Measurements from ENCODE around the gene AURKB.
A peak's percentile ranks its signal among the peaks of the same experiment; 100 is the strongest.
"Not testable (repeated sequence)": the region's sequence is repeated elsewhere in the genome, so short reads cannot be mapped to it uniquely, and the experiment has no call there.

AURKB gene

DNA sequence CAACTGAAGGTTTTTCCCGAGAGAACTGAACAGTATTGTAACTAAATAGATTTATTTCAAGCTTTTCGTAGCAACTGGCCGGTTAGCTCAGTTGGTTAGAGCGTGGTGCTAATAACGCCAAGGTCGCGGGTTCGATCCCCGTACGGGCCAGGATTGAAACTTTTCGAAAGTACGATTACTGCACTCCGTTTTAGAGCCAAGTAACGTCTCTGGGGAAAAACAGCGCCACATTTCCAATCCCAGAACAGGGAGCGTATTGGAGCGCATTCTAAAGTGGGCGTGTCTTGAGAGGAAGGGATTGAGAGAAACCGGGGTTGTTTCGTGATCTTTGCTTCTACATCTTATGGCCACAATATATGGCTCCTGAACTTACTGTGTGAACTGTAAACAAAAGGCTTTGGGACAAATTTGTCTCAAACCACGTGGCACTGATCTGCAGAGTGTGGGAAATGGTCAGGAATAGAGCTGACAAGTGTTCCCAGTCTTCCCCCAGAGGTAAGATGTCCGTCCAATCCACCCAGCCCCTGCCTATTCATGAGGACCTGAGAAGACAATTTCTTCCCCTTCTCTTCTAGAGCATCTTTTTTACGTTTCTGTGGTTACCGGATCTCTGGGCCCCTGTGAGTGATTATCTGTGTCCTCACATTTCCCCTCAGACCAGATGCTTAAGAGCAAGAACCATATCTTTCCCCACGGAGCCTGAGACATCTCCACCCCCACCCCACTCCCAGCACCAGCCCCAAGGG, 22.7 kb downstream of the AURKB start:
- peak; percentile 93 for DNase-seq (ENCODE audit: low spot score)

- peak; percentile 94 for DNase-seq (ENCODE audit: low spot score)
Observed at GRCh38 chr17:8186787-8187516, 23.4 kb downstream of the AURKB start.

DNA sequence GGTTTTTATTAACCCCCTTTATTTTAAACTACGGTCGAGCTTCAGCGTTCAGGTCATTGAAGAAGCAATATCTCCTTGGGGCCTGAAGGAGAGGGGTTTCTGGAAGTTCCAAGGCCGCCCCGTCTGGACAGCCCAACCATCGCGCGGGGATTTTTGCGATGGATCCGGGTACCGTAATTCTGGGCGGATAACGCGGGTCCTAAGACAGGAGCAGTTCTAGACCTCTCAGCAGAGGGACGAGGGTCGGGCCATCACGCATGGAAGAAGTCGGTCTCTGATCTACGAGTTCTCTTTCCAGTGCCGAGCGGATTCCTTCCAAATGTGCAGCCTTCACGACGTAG, 24.0 kb downstream of the AURKB start:
- no peak for DNase-seq (ENCODE audit: low spot score)

GRCh38 chr17:8185582-8186445, 24.6 kb downstream of the AURKB start:
- peak; percentile 85 for DNase-seq (ENCODE audit: low spot score)

- DNase-seq (ENCODE audit: low spot score): no peak
Observed at GRCh38 chr17:8176998-8177731, 33.2 kb downstream of the AURKB start.

DNA sequence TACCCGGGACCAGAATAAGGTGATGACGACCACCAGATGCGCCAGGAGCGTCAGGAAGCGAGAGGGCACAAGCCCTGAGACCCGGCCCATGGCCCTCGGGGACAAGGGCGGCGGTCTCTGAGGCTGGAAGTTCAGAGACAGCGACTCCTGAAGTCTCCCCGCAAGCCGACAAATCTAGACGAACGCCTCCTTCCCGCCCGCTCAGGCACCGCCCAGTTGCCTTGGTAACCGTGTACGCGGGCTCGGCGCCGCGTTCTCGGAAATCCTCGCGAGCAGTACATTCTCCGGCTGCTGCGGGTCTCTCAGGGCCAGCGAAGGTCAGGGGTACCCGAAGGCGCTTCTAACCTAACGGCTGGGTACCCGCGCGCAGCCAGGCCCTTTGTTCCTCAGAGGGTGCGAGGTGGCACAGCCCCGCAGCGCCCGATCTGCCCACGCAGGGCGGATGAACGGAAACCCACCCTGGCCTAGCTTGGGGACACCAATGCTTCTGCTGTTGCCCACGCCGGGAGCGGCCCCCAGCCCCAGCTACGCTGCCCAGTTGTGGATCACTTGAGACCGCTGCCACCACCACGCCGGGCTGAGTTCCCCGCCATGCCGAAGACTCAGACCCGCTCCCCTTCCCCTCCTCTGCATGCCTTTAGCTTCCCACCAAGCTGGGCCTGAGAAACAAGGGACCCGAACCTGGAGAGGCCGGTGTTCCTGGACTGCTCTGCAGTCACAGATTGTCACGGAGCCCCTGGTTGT, 34.0 kb downstream of the AURKB start, which contains the start of gene TMEM107:
Gene TMEM107, minus strand, starts transcription at position 184 of the 744 bp plus-strand sequence. Its CDS starts 94 bp downstream, at position 90.
- peak; percentile 66 for DNase-seq (ENCODE audit: low spot score)

DNA sequence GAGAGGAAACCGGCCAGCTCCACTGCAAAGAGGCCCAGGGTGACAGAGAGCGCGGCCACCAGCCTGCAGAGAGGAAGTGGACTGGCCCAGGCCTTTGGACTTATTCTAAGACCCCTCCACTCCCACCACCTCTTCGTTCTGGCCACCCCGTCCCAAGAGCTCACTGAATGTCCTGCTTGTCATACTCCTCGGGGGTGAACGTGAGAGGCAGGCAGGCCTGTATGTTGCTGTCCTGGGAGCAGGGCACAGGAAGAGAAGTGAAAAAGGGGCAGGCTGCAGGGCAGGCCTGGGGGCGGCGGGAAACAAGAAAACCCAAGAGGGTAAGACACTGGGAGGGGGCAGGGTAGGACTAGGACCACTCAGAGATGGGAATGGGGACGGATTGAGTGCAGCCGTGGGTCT, 34.6 kb downstream of the AURKB start:
- no peak for DNase-seq (ENCODE audit: low spot score)

DNA sequence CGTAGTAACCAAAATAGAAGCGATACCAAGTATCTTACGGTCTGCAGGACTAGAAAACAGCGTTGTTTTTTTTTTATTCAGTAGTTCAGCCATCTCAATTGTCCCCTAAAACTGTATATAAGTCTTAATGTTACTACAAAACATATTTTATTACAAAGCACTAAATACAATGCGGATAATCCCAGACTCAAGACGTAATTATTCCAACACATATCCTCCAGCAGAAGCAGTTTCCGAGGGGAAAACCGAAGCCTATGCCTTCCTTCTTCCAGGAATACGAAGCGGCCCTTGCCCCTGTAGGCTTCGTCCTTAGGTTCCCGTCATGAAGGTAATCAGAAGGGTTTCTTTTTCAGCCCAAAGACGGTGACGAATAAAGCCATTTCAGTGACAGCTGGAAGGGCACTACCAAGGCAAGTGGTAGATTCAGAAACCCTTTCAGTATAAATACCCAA, 36.5 kb downstream of the AURKB start:
- DNase-seq (ENCODE audit: low spot score): no peak

DNA sequence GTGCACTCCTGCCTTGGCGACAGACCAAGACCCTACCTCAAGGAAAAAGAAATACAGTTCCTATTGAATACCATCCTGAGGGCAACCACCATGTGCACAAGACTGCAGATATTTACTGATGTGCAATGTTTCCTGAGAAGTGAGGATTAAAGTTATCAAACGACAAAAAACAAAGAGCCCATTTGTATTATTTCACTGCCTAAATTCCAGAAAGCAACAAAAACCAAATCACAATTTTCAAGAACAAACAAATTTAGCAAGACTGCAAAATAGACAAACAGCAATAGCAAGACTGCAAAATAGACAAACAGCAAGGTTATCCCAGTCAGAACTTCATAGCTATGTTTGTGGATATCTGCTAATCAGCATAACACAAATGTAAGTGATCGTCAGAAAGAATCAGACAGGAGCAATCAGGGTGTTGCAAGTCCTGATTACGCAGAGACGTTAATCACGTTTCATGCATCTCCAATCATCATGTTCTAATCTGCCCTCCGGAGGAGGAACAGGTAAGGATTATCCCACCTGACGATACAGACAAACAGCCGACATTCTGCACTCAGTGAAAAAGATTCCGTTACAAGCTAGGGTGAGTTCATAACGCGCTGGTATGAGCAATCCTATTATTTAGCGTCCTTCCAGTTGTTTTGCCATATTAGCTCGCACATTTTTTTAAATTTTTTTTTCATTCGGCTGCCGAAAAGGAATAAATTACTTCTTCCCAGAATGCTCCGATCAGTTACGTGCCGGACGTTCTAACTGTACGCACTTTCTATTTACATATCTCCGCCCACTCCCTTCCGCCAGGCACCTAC, 37.1 kb downstream of the AURKB start:
- DNase-seq (ENCODE audit: low spot score): peak; percentile 95

GRCh38 chr17:8170186-8170585, 40.2 kb downstream of the AURKB start:
- DNase-seq (ENCODE audit: low spot score): not testable (repeated sequence)

- DNase-seq (ENCODE audit: low spot score): no peak
Observed at GRCh38 chr17:8167526-8167925, 42.8 kb downstream of the AURKB start.

DNA sequence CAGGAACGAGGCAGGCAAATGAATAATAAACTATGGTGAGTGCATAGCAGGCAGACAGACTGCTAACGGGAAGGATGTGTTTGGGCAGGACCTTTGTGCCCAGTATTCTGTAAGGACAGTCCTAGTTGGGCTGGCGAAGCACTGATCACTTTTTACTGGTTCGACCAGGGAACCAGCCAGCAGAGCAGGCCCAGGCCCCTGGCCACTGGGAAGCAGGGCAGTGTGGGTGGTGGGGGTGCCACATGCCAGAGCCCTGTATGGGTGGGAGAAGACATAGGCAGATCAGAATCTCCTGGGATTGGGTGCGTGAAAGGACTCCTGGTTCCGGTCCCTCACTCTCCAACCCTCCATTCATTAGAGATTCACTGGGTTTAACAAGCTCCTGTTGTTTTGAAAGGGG, 43.6 kb downstream of the AURKB start:
- no peak for DNase-seq (ENCODE audit: low spot score)

GRCh38 chr17:8164815-8165131, 45.6 kb downstream of the AURKB start:
- no peak for DNase-seq (ENCODE audit: low spot score)

GRCh38 chr17:8163978-8164814, 46.2 kb downstream of the AURKB start:
- no peak for DNase-seq (ENCODE audit: low spot score)

DNA sequence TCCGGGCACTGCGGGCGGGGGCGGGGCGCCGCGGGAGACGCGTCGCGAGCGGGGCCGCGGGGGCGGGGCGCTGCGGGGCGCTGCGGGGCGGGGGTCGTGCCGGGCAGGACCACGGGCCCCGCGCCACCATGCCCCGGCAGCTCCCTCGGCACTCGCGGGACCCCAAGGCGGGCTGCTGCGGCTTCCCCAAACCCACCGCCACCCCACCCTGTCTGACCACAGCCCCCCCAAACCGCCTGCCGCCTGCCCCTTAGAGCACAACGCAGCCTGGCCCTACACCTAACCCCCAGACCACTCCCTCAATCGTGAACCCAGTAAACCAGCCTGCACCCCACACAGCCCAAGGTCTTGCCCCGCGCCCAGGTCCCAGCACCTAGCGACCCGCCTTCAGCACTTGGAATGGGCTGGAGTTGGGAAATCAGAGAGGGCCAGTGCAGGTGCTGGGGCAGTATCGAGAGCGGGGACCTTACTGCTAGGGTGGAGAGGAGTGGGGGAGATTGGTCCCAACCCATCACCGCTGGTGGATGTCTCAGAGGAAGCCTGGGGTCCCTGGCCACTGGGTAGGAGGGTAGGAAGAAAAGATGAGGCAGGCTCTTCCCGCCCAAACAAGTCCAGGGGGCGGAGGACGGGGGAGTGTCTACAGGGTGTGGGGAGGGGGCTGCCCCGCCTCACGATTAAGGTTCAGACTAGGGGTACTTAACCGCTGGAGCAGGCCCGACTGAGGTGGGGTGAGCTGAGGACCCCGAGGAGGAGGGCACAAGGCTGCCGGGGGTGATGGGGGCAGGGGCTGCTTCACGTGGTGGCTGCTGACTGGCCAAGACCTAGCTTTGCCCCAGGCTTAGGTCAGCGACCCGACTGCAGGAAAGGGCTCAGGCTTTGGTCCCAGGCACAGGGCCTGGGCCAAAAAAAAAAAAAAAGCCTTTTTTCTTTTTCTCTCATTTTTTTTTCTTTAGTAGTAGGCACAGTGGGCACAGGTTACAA, 47.1 kb downstream of the AURKB start:
- DNase-seq (ENCODE audit: low spot score): no peak

- peak; percentile 73 for DNase-seq (ENCODE audit: low spot score)
Observed at GRCh38 chr17:8162233-8162996, 48.0 kb downstream of the AURKB start, which contains the start of gene VAMP2. Gene VAMP2, minus strand, starts transcription at chr17:8162948. Its CDS starts 69 bp downstream, at chr17:8162879.
